Liver (tissue), 9 donors: ENCODE measurements around the gene CYTH3. TPM values are rescaled to one million over a fixed set of nuclear protein-coding genes. Genes with fewer than 3 reads are reported as not detected.

Source experiments
- DNase-seq: peaks from one replicate; pipeline ENCODE4 v3.0.0-alpha.2; 2017; ENCODE audit warnings: low spot score
- H3K27ac ChIP-seq, 2 donors: one replicate each; pipeline ENCODE4 v1.7.0; 2013; ENCODE audit warnings: inconsistent platforms in 2 of 2, low read length in 2 of 2, control low read depth in 1 of 2, low read depth in 1 of 2, mild to moderate bottlenecking in 1 of 2
- H3K27me3 ChIP-seq, 4 donors: one replicate each; pipeline versions ENCODE4 v1.6.1 to v1.7.0; 2013; ENCODE audit warnings: low read length in 3 of 4, inconsistent platforms in 1 of 4, mild to moderate bottlenecking in 1 of 4, moderate library complexity in 1 of 4; ENCODE audit not compliant: control insufficient read depth in 4 of 4, insufficient read depth in 4 of 4
- H3K36me3 ChIP-seq, 4 donors: one replicate each; pipeline versions ENCODE4 v1.6.1 to v1.7.0; 2013; ENCODE audit warnings: low read length in 3 of 4, mild to moderate bottlenecking in 3 of 4, low read depth in 1 of 4, moderate library complexity in 1 of 4; ENCODE audit not compliant: control insufficient read depth in 4 of 4, insufficient read depth in 3 of 4
- H3K4me1 ChIP-seq, 4 donors: one replicate each; pipeline versions ENCODE4 v1.6.1 to v1.7.0; 2013; ENCODE audit warnings: low read length in 3 of 4, mild to moderate bottlenecking in 3 of 4, moderate library complexity in 1 of 4; ENCODE audit not compliant: control insufficient read depth in 4 of 4, insufficient read depth in 4 of 4
- H3K4me3 ChIP-seq, 3 donors: one replicate each; pipeline versions ENCODE4 v1.6.1 to v1.7.0; 2013; ENCODE audit warnings: low read length in 3 of 3, control low read depth in 1 of 3, low read depth in 1 of 3, mild to moderate bottlenecking in 1 of 3
- H3K9ac ChIP-seq, 2 donors: one replicate each; pipeline ENCODE4 v1.7.0; 2013; ENCODE audit warnings: low read length in 2 of 2, mild to moderate bottlenecking in 2 of 2, moderate library complexity in 2 of 2, control low read depth in 1 of 2, low read depth in 1 of 2
- H3K9me3 ChIP-seq, 4 donors: one replicate each; pipeline versions ENCODE4 v1.6.1 to v1.7.0; 2013; ENCODE audit warnings: low read length in 3 of 4; ENCODE audit not compliant: control insufficient read depth in 4 of 4
- ATF3 ChIP-seq: IDR thresholded peaks from 2 replicates; pipeline ENCODE4 v1.6.1; 2016; ENCODE audit warnings: antibody characterized with exemption
- EGR1 ChIP-seq, 2 donors: IDR thresholded peaks; 2 replicates each; pipeline ENCODE4 v1.6.1; 2016 to 2018; ENCODE audit warnings: antibody characterized with exemption in 2 of 2, low read depth in 2 of 2
- FOXA2 ChIP-seq: IDR thresholded peaks from 2 replicates; pipeline ENCODE4 v1.6.1; 2016; ENCODE audit warnings: antibody characterized with exemption
- GABPA ChIP-seq, 2 donors: IDR thresholded peaks in 1 of 2; conservative IDR thresholded peaks in 1 of 2; 2 replicates each; pipeline ENCODE4 v1.6.1; 2016; ENCODE audit warnings: antibody characterized with exemption in 2 of 2, mild to moderate bottlenecking in 1 of 2, moderate library complexity in 1 of 2
- HNF4A ChIP-seq, 2 donors: conservative IDR thresholded peaks; 2 replicates each; pipeline ENCODE4 v1.6.1; 2016; ENCODE audit warnings: antibody characterized with exemption in 2 of 2, mild to moderate bottlenecking in 2 of 2
- HNF4G ChIP-seq: IDR thresholded peaks from 2 replicates; pipeline ENCODE4 v1.6.1; 2016; ENCODE audit warnings: antibody characterized with exemption
- NR2F2 ChIP-seq: IDR thresholded peaks from 2 replicates; pipeline ENCODE4 v1.6.1; 2016; ENCODE audit warnings: antibody characterized with exemption
- RAD21 ChIP-seq, 2 donors: IDR thresholded peaks; 2 replicates each; pipeline ENCODE4 v1.6.1; 2016; ENCODE audit warnings: antibody characterized with exemption in 2 of 2, mild to moderate bottlenecking in 2 of 2
- SP1 ChIP-seq: IDR thresholded peaks from 2 replicates; pipeline ENCODE4 v1.6.1; 2018; ENCODE audit warnings: antibody characterized with exemption, mild to moderate bottlenecking
- TAF1 ChIP-seq: conservative IDR thresholded peaks from 2 replicates; pipeline ENCODE4 v1.6.1; 2016; ENCODE audit warnings: antibody characterized with exemption, mild to moderate bottlenecking
- WGBS: extraction: QIAGEN DNeasy Blood & Tissue Kit; methylation state at CpG from one replicate; pipeline ENCODE4 v1.1.7; 2013; 5-methylcytosine and 5-hydroxymethylcytosine counted together
- polyA plus RNA-seq, 2 donors: library from polyadenylated mRNA; stranded (reverse) in 1 of 2; unstranded in 1 of 2; fragments of 200-250 nt in 1 of 2; fragments of >200 nt in 1 of 2; fragmentation: Nextera tagmentation in 1 of 2; extraction: Ambion mirVana in 1 of 2; gene quantifications; one replicate each; pipeline versions ENCODE4 v1.2.1 to v1.2.3, GENCODE V29; 2013 to 2015
- total RNA-seq, 2 donors: library from RNA; depleted of rRNA; stranded (reverse); fragments of >200 nt; gene quantifications; one replicate each; pipeline ENCODE4 v1.2.3, GENCODE V29; 2014
- TF ChIP-seq, protein P1 (sequence below): IDR thresholded peaks from 2 replicates; pipeline ENCODE4 v1.6.1; 2016; ENCODE audit warnings: antibody characterized with exemption, mild to moderate bottlenecking
- TF ChIP-seq, protein P2 (sequence below): IDR thresholded peaks from 2 replicates; pipeline ENCODE4 v1.6.1; 2016; ENCODE audit warnings: antibody characterized with exemption
- TF ChIP-seq, protein P3 (sequence below): fragments of 150-350 bp; IDR thresholded peaks from 2 replicates; pipeline ENCODE4 v1.5.1; 2017; ENCODE audit warnings: improper control_type of control experiment, low read depth, low read length; ENCODE audit not compliant: missing input control
- TF ChIP-seq, protein P4 (sequence below): IDR thresholded peaks from 2 replicates; pipeline ENCODE4 v1.6.1; 2016; ENCODE audit warnings: antibody characterized with exemption
- donor health status: healthy.
- donor health status: healthy.
- donor health status: healthy.
- donor health status: healthy.
- donor health status: healthy.

Gene CYTH3
- total and polyA plus RNA-seq, 4 donors, result 1.1 to 6.3 (median 3.7) TPM

- TF ChIP-seq, protein P1, sequence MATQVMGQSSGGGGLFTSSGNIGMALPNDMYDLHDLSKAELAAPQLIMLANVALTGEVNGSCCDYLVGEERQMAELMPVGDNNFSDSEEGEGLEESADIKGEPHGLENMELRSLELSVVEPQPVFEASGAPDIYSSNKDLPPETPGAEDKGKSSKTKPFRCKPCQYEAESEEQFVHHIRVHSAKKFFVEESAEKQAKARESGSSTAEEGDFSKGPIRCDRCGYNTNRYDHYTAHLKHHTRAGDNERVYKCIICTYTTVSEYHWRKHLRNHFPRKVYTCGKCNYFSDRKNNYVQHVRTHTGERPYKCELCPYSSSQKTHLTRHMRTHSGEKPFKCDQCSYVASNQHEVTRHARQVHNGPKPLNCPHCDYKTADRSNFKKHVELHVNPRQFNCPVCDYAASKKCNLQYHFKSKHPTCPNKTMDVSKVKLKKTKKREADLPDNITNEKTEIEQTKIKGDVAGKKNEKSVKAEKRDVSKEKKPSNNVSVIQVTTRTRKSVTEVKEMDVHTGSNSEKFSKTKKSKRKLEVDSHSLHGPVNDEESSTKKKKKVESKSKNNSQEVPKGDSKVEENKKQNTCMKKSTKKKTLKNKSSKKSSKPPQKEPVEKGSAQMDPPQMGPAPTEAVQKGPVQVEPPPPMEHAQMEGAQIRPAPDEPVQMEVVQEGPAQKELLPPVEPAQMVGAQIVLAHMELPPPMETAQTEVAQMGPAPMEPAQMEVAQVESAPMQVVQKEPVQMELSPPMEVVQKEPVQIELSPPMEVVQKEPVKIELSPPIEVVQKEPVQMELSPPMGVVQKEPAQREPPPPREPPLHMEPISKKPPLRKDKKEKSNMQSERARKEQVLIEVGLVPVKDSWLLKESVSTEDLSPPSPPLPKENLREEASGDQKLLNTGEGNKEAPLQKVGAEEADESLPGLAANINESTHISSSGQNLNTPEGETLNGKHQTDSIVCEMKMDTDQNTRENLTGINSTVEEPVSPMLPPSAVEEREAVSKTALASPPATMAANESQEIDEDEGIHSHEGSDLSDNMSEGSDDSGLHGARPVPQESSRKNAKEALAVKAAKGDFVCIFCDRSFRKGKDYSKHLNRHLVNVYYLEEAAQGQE, result no peak
- no peak for TF ChIP-seq HNF4A (conservative IDR thresholded peaks at IDR 0.05)
- TF ChIP-seq, protein P2, sequence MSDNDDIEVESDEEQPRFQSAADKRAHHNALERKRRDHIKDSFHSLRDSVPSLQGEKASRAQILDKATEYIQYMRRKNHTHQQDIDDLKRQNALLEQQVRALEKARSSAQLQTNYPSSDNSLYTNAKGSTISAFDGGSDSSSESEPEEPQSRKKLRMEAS, result no peak
- no peak for TF ChIP-seq HNF4G
These were observed 100.7 kb downstream of the CYTH3 start (continued) for GRCh38 chr7:6171532-6172223.

DNA sequence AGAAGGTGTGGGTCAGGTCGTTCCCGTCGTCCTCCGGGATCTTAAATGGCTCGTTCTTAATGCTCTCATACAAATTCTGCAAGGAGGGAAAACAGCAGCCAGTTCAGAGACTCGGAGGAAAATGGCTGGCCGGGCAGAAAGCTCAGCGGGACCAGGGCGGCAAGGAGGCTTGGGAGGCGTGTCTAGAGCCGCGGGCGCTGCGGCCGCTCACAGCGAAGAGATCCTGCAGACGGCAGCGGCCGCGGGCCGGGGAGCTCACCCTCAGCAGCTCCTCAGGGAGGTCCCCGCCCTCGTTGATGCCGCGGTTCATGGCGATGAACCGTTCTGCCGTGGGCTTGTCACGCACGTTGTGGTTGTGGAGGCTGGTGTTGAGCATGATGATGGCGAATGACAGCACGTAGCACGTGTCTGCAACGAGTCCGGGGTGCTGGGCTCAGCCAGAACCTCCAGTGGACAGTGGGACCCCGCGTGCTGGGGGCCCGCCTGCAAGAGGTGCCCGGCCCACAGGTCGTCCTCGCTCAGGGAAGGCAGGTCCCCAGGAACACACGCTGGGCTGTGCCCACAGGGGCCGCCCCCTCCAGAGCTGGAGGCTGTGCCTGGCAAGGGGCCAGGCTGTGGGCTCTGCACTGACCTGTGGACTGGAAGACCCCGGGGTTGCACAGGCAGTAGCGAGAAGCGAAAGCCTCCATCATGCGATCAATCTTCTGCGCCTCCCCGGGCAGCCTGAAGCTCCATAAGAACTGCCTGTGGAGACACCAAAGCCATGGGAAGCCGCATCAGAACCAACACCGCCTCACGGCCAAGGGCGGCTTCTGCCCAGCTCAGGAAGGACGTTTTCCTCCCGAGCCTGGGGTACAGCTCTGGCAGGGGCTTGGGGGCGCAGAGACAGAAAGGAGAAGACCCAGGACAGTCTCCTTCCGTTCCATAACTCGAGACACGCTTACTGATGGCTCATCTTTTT lies 101.6 kb downstream of the CYTH3 start:
- H3K4me1 ChIP-seq, result no peaks in the 10 kb centered on the region
- no peak overlapping the region for H3K9ac ChIP-seq
- DNase-seq, result no peak
- H3K9me3 ChIP-seq, result no peaks in the 10 kb centered on the region
- no peak for TF ChIP-seq NR2F2
- H3K36me3 ChIP-seq, result no peaks in the 10 kb centered on the region
- 91% methylated on average over 59 of the region's 59 CpGs for WGBS
- no peak overlapping the region for H3K27ac ChIP-seq
- H3K27me3 ChIP-seq, result no peaks in the 10 kb centered on the region
- H3K4me3 ChIP-seq, result no peak overlapping the region

DNA sequence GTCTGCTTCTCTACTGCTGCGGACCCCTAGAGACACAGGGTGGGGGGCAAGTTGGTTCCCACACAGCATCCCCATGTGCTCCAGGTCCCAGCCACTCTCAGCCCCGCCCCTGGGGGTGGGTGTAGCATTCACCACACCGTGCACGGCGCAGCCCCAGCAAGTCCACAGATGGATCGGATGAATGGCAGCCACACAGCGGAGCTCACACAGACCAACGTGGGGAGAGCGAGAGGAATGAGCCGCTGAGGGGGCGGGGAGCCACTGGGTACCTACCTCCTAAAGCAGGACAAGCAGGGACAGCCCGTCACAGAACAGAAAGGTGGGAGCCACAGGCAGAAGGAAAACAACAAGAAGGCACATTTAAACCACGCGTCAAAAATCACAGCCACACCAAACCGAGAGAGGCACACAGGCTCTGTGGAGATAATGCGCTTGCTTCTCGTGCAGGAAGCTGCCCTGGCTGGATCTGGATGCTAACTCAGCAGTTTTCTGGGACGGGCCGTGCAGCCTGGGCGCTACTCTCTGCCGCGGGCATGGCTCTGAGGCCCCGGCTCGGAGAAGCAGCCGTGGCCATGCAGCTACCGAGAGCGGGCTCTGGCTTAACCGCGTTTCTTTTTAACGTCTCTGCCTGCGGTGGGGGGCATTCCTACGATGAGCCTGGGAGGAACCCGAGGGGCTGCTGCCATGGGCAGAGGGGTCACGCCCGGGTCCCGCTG lies 102.5 kb downstream of the CYTH3 start:
- H3K9ac ChIP-seq, result no peak overlapping the region
- H3K27ac ChIP-seq, result no peak overlapping the region
- H3K27me3 ChIP-seq, result no peaks in the 10 kb centered on the region
- H3K4me3 ChIP-seq, result no peak overlapping the region
- WGBS, result 91% methylated on average over 36 of the region's 36 CpGs
- H3K36me3 ChIP-seq, result peaks cover 0 to 4% (median 0%) of the 10 kb centered on the region in 4 donors
- DNase-seq, result no peak
- no peaks in the 10 kb centered on the region for H3K9me3 ChIP-seq
- H3K4me1 ChIP-seq, result no peaks in the 10 kb centered on the region
- TF ChIP-seq SP1 (no peak), GABPA (IDR thresholded peaks at IDR 0.05 in 1 of 2, conservative IDR thresholded peaks at IDR 0.05 in 1 of 2) (no peak), TAF1 (no peak), HNF4G (no peak), ATF3 (no peak), FOXA2 (no peak), RAD21 (IDR thresholded peaks at IDR 0.05) (no peak), HNF4A (conservative IDR thresholded peaks at IDR 0.05) (no peak), EGR1 (IDR thresholded peaks at IDR 0.05; ENCODE audit: low read depth in 2 of 2) (no peak)
- TF ChIP-seq, protein P3, sequence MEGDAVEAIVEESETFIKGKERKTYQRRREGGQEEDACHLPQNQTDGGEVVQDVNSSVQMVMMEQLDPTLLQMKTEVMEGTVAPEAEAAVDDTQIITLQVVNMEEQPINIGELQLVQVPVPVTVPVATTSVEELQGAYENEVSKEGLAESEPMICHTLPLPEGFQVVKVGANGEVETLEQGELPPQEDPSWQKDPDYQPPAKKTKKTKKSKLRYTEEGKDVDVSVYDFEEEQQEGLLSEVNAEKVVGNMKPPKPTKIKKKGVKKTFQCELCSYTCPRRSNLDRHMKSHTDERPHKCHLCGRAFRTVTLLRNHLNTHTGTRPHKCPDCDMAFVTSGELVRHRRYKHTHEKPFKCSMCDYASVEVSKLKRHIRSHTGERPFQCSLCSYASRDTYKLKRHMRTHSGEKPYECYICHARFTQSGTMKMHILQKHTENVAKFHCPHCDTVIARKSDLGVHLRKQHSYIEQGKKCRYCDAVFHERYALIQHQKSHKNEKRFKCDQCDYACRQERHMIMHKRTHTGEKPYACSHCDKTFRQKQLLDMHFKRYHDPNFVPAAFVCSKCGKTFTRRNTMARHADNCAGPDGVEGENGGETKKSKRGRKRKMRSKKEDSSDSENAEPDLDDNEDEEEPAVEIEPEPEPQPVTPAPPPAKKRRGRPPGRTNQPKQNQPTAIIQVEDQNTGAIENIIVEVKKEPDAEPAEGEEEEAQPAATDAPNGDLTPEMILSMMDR, result no peak
- TF ChIP-seq, protein P1, result no peak
- TF ChIP-seq, protein P4, sequence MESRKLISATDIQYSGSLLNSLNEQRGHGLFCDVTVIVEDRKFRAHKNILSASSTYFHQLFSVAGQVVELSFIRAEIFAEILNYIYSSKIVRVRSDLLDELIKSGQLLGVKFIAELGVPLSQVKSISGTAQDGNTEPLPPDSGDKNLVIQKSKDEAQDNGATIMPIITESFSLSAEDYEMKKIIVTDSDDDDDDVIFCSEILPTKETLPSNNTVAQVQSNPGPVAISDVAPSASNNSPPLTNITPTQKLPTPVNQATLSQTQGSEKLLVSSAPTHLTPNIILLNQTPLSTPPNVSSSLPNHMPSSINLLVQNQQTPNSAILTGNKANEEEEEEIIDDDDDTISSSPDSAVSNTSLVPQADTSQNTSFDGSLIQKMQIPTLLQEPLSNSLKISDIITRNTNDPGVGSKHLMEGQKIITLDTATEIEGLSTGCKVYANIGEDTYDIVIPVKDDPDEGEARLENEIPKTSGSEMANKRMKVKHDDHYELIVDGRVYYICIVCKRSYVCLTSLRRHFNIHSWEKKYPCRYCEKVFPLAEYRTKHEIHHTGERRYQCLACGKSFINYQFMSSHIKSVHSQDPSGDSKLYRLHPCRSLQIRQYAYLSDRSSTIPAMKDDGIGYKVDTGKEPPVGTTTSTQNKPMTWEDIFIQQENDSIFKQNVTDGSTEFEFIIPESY, result no peak
